AML-193 (cell line): ENCODE results near the gene PKP2.
"Not testable (repeated sequence)": the region's sequence is repeated elsewhere in the genome, so short reads cannot be mapped to it uniquely, and the experiment has no call there.

Experiments used
- DNase-seq, 2 experiments: peaks; one replicate each; lab custom pipeline; 2025; lab: John Stamatoyannopoulos, UW

PKP2 gene

GRCh38 chr12:32895688-32896431 is 717 bp downstream of the PKP2 start:
- no peak for DNase-seq

GRCh38 chr12:32894566-32894965 is 2.0 kb downstream of the PKP2 start:
- DNase-seq, result no peak

GRCh38 chr12:32893458-32893857 is 3.1 kb downstream of the PKP2 start:
- DNase-seq, result no peak

GRCh38 chr12:32893043-32893442 is 3.5 kb downstream of the PKP2 start:
- no peak for DNase-seq

- DNase-seq, result not testable (repeated sequence)
Measured at GRCh38 chr12:32892369-32892768, 4.2 kb downstream of the PKP2 start.

- DNase-seq, result no peak
Measured at GRCh38 chr12:32891956-32892355, 4.6 kb downstream of the PKP2 start.

- no peak for DNase-seq
Measured at GRCh38 chr12:32891526-32891925, 5.1 kb downstream of the PKP2 start.

GRCh38 chr12:32889011-32889760 is 7.4 kb downstream of the PKP2 start:
- DNase-seq, result no peak

- no peak for DNase-seq
Measured at GRCh38 chr12:32887058-32887457, 9.5 kb downstream of the PKP2 start.

- no peak for DNase-seq
Measured at GRCh38 chr12:32885831-32886230, 10.7 kb downstream of the PKP2 start.

GRCh38 chr12:32884962-32885361 is 11.6 kb downstream of the PKP2 start:
- no peak for DNase-seq

GRCh38 chr12:32881702-32882101 is 14.9 kb downstream of the PKP2 start:
- DNase-seq, result no peak

GRCh38 chr12:32881107-32881506 is 15.5 kb downstream of the PKP2 start:
- no peak for DNase-seq

GRCh38 chr12:32879066-32879465 is 17.5 kb downstream of the PKP2 start:
- DNase-seq, result not testable (repeated sequence)

GRCh38 chr12:32877601-32878459 is 18.7 kb downstream of the PKP2 start:
- no peak for DNase-seq

GRCh38 chr12:32876004-32876403 is 20.6 kb downstream of the PKP2 start:
- no peak for DNase-seq

- DNase-seq, result no peak
Measured at GRCh38 chr12:32874975-32875374, 21.6 kb downstream of the PKP2 start.

GRCh38 chr12:32874078-32874477 is 22.5 kb downstream of the PKP2 start:
- DNase-seq, result no peak

- not testable (repeated sequence) for DNase-seq
Measured at GRCh38 chr12:32872416-32872815, 24.2 kb downstream of the PKP2 start.

GRCh38 chr12:32870716-32871115 is 25.9 kb downstream of the PKP2 start:
- no peak for DNase-seq

- no peak for DNase-seq
Measured at GRCh38 chr12:32868885-32869284, 27.7 kb downstream of the PKP2 start.

GRCh38 chr12:32864731-32865130 is 31.8 kb downstream of the PKP2 start:
- no peak for DNase-seq

- DNase-seq, result no peak
Measured at GRCh38 chr12:32863128-32863527, 33.4 kb downstream of the PKP2 start.
